Pancreas (tissue), 10 donors: ENCODE results near the gene CPM. TPM values are rescaled to one million over a fixed set of nuclear protein-coding genes. Genes with fewer than 3 reads are reported as not detected.

Source experiments
- ATAC-seq, 4 donors: fragments of 200-7000 bp; cut with Tn5 transposase; one replicate each; pipeline versions ENCODE4 v1.8.0 to v1.9.1; 2020; ENCODE audit warnings: mild to moderate bottlenecking in 4 of 4, moderate library complexity in 4 of 4
- DNase-seq, 6 donors: peaks; one replicate each; pipeline ENCODE4 v3.0.0-alpha.2; 2020
- FAIRE-seq: peaks from 2 replicates; lab custom pipeline; 2012; peaks lifted over from hg19 to GRCh38; lab: Jason Lieb, UNC
- H3K27ac ChIP-seq, 4 donors: fragments of 200-600 bp; sonication (generic); 1 replicate in 3 of 4; 2 replicates in 1 of 4; pipeline versions ENCODE4 v1.5.0 to v1.8.0; 2020
- H3K27me3 ChIP-seq, 4 donors: fragments of 200-600 bp; one replicate each; pipeline ENCODE4 v1.8.0; 2021
- H3K36me3 ChIP-seq, 3 donors: fragments of 200-600 bp; sonication (generic) in 1 of 3; one replicate each; pipeline versions ENCODE4 v1.5.0 to v1.8.0; 2020 to 2021
- H3K4me1 ChIP-seq, 3 donors: fragments of 200-600 bp; one replicate each; pipeline ENCODE4 v1.8.0; 2021
- H3K4me3 ChIP-seq, 4 donors: fragments of 200-600 bp; sonication (generic) in 2 of 4; one replicate each; pipeline versions ENCODE4 v1.5.0 to v1.8.0; 2020 to 2021
- H3K9me3 ChIP-seq, 4 donors: fragments of 200-600 bp; one replicate each; pipeline ENCODE4 v1.8.0; 2021
- WGBS, 2 donors: extraction: QIAGEN DNeasy Blood & Tissue Kit; methylation state at CpG; one replicate each; pipeline ENCODE4 v1.1.7; 2013; 5-methylcytosine and 5-hydroxymethylcytosine counted together
- intact Hi-C, 3 donors: fragments of 100-400 bp; cut with DNase I; formaldehyde crosslinking; loops; one replicate each; pipeline versions ENCODE4 v1.11.1 to v1.14.2; 2022
- polyA plus RNA-seq, 2 donors: library from polyadenylated mRNA; stranded (reverse); fragments of 200-250 nt; gene quantifications; one replicate each; pipeline ENCODE4 v1.2.3, GENCODE V29; 2013
- total RNA-seq, 6 donors: library from RNA; stranded (reverse); fragmentation: NEBNext Ultra II Directional in 4 of 6; extraction: Animal tissue kit (Norgen Biotek cat#: 25700) in 4 of 6; gene quantifications; one replicate each; pipeline versions ENCODE4 v1.2.1 to v1.2.4, GENCODE V29; 2021 to 2023
- TF ChIP-seq, protein P1 (sequence below), 4 donors: fragments of 200-600 bp; sonication (generic) in 3 of 4; IDR thresholded peaks; one replicate each; pipeline versions ENCODE4 v1.5.0 to v1.8.0; 2021; ENCODE audit warnings: antibody characterized with exemption in 4 of 4
- donor health status: healthy with polysubstance abuse.
- donor health status: DM: no; HTN: no; CAD: no; lungs with moderate emphysema.
- donor health status: DM: no; HTN: no; CAD: no.
- donor health status: control.
- donor health status: control.
- donor health status: Bipolar disorder and iron deficiency.
- donor health status: DM: yes; HTN: yes; CAD: no.
- donor health status: DM: no; HTN: no; CAD: no.
- donor health status: DM: no; HTN: no; CAD: no.
- donor health status: DM: yes; HTN: yes; CAD: no.

CPM gene
- total and polyA plus RNA-seq, 8 donors, result 4.3 to 49.2 (median 11.1) TPM

DNA sequence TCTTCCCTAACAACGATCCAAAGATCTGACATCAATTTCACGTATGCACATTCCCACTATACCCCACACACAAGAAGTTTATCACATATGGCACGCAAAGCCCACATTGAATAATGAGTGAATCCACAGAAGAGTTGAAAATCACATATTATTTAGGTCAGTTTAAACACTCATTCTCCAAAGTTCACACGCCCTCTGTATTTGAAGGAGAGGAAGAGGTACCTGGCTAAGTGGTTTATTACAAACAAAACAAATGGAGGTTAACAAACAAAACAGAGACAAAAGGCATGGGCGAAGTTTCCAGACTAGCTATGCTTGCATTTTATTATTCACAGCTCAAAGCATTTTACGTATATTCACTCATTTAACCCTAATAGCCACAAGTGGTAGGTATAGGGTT is 41.8 kb downstream of the CPM start:
- WGBS, 2 donors, result 85% methylated on average over 6 of the region's 6 CpGs
- Histone ChIP-seq H3K27me3 (no peaks in the 10 kb centered on the region), H3K4me3 (no peak overlapping the region), H3K4me1 (no peaks in the 10 kb centered on the region), H3K27ac (no peak overlapping the region), H3K9me3 (no peaks in the 10 kb centered on the region), H3K36me3 (no peaks in the 10 kb centered on the region)
- intact Hi-C loops, result loop anchor here in 1 of 3 donors (10.0 kb wide), 2 partner anchors 164 to 264 kb away; no protein-coding TSS in a partner anchor
- DNase-seq (no peak), ATAC-seq (no peak), FAIRE-seq (no peak)
- TF ChIP-seq, protein P1, sequence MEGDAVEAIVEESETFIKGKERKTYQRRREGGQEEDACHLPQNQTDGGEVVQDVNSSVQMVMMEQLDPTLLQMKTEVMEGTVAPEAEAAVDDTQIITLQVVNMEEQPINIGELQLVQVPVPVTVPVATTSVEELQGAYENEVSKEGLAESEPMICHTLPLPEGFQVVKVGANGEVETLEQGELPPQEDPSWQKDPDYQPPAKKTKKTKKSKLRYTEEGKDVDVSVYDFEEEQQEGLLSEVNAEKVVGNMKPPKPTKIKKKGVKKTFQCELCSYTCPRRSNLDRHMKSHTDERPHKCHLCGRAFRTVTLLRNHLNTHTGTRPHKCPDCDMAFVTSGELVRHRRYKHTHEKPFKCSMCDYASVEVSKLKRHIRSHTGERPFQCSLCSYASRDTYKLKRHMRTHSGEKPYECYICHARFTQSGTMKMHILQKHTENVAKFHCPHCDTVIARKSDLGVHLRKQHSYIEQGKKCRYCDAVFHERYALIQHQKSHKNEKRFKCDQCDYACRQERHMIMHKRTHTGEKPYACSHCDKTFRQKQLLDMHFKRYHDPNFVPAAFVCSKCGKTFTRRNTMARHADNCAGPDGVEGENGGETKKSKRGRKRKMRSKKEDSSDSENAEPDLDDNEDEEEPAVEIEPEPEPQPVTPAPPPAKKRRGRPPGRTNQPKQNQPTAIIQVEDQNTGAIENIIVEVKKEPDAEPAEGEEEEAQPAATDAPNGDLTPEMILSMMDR (IDR thresholded peaks at IDR 0.05), result no peak

DNA sequence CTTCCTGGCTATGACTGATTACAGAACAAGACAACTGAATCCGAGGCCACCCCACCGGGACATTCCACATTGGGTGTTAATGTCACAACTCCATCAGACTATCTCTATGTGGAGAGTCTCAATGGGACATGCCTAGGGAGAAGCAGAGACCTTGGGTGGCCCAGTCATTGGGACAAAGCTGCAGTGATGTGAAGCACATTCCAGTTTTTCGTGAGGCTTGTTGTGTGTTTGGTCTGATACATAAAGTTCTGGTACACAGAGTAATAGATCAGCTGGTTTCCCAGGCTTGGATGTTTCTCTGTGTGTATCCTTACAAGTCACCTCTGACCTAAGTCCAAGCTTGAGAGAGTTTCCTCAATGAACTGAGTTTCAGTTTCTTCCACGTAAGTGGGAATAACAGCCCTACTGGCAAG is 42.3 kb downstream of the CPM start:
- 90 to 92% methylated on average over 4 of the region's 4 CpGs for WGBS, 2 donors
- FAIRE-seq (no peak), ATAC-seq (no peak), DNase-seq (no peak)
- H3K4me1 ChIP-seq, result no peaks in the 10 kb centered on the region
- no peaks in the 10 kb centered on the region for H3K9me3 ChIP-seq
- H3K4me3 ChIP-seq, result no peak overlapping the region
- H3K36me3 ChIP-seq, result no peaks in the 10 kb centered on the region
- no peaks in the 10 kb centered on the region for H3K27me3 ChIP-seq
- H3K27ac ChIP-seq, result no peak overlapping the region
- intact Hi-C loops, result loop anchor here in 1 of 3 donors (10.0 kb wide), 2 partner anchors 164 to 264 kb away; no protein-coding TSS in a partner anchor
- TF ChIP-seq, protein P1 (IDR thresholded peaks at IDR 0.05), result no peak

DNA sequence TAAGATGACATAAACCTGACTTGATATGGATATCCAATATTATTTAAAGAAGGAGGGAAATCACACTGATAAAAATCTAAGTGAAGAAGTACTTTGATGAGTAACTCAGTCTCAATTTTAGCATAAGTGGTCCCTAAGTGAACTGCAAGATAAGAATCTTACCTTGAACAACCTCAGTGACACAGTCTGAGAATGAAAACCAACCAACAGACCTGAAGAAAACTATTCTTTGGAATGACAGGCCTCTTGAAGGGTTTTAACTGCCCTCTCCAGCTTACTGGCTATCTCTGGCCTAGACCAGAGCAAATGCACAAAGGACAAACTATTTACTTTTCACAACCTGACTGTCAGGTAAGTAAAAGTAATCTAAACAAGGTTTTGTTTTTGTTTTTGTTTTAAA is 44.7 kb downstream of the CPM start:
- no peak overlapping the region for H3K27ac ChIP-seq
- DNase-seq, result no peak

DNA sequence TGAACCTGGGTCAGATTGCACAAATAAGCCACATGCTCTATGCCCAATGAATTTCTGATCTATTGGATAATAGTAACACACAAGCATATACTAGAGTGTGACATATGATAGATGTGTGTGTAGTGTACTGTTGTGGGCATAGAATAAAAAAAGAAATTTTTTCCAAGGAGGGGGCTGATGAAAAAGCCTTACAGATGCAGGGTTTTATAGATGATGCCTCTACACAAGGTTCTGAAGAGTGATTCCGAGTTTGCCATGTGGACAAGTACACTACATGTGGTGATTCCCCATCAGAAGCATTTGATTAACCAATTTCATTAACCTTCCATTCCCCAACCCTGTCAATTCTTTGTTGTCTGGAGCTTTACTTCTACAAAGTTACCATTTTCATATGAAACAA is 45.3 kb downstream of the CPM start:
- FAIRE-seq (no peak), DNase-seq (no peak), ATAC-seq (no peak)
- intact Hi-C loops, result no loop called here
- TF ChIP-seq, protein P1 (IDR thresholded peaks at IDR 0.05), result no peak
- WGBS, 2 donors, result 85 to 97% methylated on average over 1 of the region's 1 CpG
- H3K4me3 ChIP-seq, result no peak overlapping the region
- H3K27ac ChIP-seq, result no peak overlapping the region
- H3K36me3 ChIP-seq, result peaks cover 0 to 4% (median 0%) of the 10 kb centered on the region in 3 donors
- no peaks in the 10 kb centered on the region for H3K9me3 ChIP-seq
- H3K4me1 ChIP-seq, result no peaks in the 10 kb centered on the region
- H3K27me3 ChIP-seq, result no peaks in the 10 kb centered on the region

More for the DNA sequence above, 44.7 kb downstream of the CPM start:
- H3K4me1 ChIP-seq, result no peaks in the 10 kb centered on the region
- intact Hi-C loops, result no loop called here
- no peaks in the 10 kb centered on the region for H3K27me3 ChIP-seq
- H3K9me3 ChIP-seq, result no peaks in the 10 kb centered on the region
- FAIRE-seq, result no peak
- no peak overlapping the region for H3K4me3 ChIP-seq
- H3K36me3 ChIP-seq, result peaks cover 0 to 1% (median 0%) of the 10 kb centered on the region in 3 donors
- TF ChIP-seq, protein P1 (IDR thresholded peaks at IDR 0.05), result no peak
- no peak for ATAC-seq

DNA sequence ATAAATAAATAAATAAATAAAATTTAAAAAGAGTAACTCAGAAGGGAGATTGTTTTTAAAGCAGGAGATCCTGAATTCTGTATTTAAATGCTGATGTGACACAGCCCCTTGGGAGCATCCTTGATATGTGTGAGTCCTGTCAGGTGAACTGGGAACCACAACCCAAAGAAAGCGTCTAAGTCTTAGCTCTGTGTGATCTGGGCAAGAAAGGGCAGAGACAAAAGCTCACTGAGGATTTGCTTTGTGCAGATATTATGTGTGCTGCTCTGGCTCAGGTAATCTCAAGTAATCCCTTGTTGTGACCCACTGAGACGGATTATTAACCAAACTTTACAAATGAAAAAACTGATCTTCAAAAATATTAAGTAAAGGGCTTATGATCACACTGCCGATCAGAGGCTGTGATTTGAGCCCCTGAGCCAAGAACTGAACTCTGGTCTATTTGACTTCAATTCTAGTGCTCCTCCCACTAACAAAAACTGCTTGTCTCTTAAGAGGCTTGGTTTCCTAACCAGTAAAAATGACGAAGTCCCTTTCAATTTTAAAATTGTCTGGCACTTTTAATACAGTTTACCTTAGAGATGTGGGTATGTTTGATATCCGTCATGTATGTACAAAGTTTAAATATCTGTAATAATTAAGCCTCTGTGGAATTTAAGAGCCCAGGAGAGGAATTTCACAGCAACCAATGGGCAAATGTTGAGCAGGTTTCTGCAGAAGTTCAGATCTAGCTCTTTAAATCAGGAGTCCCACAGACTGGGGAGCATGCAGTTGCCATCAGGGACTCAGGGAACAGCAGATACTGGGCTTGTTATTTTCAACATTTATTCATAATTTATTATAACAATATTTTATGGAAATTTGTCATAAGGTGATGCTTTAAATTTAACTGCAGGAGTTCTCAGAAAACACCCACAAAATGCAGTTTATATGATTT is 46.1 kb downstream of the CPM start:
- ATAC-seq (no peak), FAIRE-seq (no peak), DNase-seq (no peak)
- intact Hi-C loops, result no loop called here
- Histone ChIP-seq H3K4me3 (no peak overlapping the region), H3K36me3 (peaks cover 0 to 4% (median 0%) of the 10 kb centered on the region in 3 donors), H3K27ac (no peak overlapping the region), H3K27me3 (no peaks in the 10 kb centered on the region), H3K4me1 (no peaks in the 10 kb centered on the region), H3K9me3 (no peaks in the 10 kb centered on the region)
- TF ChIP-seq, protein P1 (IDR thresholded peaks at IDR 0.05), result no peak
- WGBS, 2 donors, result 76 to 79% methylated on average over 5 of the region's 5 CpGs
